ENCODE data around the gene SPSB2.
"Not testable (repeated sequence)": the region's sequence is repeated elsewhere in the genome, so short reads cannot be mapped to it uniquely, and the experiment has no call there.

Gene SPSB2, protein sequence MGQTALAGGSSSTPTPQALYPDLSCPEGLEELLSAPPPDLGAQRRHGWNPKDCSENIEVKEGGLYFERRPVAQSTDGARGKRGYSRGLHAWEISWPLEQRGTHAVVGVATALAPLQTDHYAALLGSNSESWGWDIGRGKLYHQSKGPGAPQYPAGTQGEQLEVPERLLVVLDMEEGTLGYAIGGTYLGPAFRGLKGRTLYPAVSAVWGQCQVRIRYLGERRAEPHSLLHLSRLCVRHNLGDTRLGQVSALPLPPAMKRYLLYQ

DNA sequence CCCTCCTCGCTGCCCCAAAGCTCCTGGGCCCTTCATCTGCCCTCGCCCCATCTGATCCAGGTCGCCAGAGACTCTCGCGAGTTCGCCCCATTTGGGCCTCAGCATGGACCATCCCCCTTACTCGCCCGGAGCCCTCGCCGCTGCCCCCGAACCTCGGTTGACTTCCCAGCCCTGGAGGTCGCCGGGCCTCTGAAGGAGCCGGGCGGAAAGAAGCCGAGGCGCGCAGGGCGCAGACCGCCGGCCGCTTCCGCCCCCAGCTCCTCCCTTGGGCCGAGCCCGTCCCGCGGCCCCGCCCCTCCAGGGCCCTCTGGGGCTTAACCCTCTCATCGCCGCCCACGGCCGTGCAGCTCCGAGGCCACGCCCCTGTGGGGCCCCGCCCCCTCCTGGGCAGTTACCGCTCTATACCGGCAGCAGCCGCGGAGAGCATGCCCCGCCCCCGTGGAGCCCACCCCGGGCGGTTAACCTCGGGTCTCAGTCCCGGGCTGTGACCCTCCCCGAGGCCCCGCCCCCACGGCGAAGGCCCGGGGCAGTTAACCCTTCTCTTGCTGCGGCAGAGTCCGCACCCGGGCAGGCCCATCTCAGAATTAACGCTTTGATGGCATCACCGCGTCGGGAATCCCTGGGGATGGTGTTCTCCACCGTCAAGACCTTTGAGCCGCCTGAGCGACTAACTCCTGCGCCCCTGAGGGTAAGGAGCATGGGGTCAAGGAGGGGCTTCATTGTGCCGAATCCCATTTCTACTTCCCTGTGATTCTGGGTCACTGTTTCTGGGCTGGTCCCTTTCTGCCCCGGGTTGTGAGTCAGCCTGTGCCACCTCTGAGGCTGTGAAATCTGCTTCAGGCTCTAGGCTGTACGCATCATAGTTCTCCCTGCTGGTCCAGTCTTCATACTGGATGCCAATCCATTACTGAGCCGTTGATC, at the start of gene SPSB2:
SPSB2 (minus strand) TSS at position 210 of the 921 bp plus-strand sequence. CDS start 402 bp downstream, outside the sequence.
- DNase-seq (ENCODE audit: low read depth), result peak; percentile 93

GRCh38 chr12:6921996-6922946, 49.2 kb upstream of the SPSB2 start:
- DNase-seq (ENCODE audit: low read depth), result no peak

DNA sequence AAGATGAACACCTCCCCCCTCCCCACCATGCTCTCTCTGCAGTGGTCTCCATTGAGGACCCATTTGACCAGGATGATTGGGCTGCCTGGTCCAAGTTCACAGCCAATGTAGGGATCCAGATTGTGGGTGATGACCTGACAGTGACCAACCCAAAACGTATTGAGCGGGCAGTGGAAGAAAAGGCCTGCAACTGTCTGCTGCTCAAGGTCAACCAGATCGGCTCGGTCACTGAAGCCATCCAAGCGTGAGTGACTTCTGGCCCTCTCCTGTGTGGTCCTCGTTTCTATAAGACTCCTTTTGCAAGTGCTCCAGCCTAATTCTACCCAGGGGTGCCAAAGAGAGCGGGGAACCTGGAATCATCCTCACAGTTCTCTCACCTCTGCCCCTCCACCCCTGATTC, 48.4 kb upstream of the SPSB2 start:
- DNase-seq (ENCODE audit: low read depth), result no peak

DNA sequence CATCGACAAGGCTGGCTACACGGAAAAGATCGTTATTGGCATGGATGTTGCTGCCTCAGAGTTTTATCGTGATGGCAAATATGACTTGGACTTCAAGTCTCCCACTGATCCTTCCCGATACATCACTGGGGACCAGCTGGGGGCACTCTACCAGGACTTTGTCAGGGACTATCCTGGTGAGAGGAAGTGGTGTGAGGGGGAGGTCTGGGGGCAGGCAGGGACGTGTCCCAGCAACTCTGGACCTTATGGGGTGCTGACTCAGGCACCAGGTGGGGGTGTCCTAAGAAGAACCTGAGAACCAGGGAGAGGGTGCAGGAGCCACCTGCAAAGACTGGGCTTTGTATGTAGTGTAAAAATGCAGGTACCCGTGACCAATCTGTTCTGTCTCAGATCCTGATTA, 46.5 kb upstream of the SPSB2 start:
- DNase-seq (ENCODE audit: low read depth), result no peak

- no peak for DNase-seq (ENCODE audit: low read depth)
These were observed 44.6 kb upstream of the SPSB2 start for GRCh38 chr12:6917491-6918231.

DNA sequence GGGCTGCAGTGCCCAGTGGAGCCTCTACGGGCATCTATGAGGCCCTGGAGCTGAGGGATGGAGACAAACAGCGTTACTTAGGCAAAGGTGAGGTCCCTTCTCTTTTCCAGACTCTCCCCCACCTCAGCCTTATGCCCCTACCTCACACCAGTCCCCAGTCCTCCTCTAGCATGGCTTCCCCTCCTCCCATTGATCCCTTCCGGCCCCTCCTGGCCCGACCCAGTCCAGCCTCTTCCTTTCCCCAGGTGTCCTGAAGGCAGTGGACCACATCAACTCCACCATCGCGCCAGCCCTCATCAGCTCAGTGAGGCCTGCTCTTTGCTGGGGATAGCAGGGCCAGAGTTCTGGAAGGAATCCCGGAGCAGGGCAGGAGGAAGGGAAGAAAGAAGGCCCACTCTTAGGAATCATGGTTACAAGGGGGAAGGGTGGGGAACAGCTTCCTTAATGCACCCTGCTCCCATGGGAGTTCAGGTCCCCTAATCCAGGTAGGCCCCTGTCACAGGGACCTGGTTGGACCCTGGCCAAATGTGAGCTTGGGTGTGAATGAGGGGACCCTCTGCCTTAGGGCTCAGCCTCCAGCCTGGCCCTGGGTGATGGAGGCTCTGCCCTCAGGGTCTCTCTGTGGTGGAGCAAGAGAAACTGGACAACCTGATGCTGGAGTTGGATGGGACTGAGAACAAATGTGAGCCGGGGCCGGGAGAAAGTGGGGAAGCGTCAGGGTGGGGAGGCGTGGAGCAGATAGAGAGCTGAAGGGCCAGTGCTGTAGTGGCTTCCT, 43.5 kb upstream of the SPSB2 start:
- no peak for DNase-seq (ENCODE audit: low read depth)

- DNase-seq (ENCODE audit: low read depth), result no peak
These were observed 42.7 kb upstream of the SPSB2 start for GRCh38 chr12:6915789-6916285.

GRCh38 chr12:6914947-6915788, 42.1 kb upstream of the SPSB2 start:
- no peak for DNase-seq (ENCODE audit: low read depth)

DNA sequence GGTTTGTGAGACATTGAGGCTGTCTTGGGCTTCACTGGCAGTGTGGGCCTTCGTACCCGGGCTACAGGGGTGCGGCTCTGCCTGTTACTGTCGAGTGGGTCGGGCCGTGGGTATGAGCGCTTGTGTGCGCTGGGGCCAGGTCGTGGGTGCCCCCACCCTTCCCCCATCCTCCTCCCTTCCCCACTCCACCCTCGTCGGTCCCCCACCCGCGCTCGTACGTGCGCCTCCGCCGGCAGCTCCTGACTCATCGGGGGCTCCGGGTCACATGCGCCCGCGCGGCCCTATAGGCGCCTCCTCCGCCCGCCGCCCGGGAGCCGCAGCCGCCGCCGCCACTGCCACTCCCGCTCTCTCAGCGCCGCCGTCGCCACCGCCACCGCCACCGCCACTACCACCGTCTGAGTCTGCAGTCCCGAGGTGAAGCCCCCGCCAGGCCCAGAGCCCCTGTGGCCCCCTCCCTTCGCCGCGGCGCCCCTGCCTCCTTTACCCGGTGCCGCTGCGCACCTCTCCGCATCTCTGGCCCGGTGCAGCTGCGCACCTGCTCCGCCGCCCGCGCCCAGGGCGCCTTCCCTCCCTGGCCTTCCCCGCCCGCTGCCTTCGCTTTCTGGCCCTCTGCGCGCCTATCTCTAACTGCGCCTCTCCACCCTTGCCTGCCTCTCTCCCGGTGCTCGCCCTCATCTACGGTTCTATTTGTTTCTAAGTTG, 41.3 kb upstream of the SPSB2 start, which contains the start of gene ENO2:
ENO2 (plus strand) TSS at position 335 of the 701 bp plus-strand sequence. CDS start 1,253 bp downstream, outside the sequence.
- no peak for DNase-seq (ENCODE audit: low read depth)

GRCh38 chr12:6912164-6912935, 39.2 kb upstream of the SPSB2 start:
- DNase-seq (ENCODE audit: low read depth), result no peak

GRCh38 chr12:6909421-6910145, 36.5 kb upstream of the SPSB2 start:
- DNase-seq (ENCODE audit: low read depth), result no peak

DNA sequence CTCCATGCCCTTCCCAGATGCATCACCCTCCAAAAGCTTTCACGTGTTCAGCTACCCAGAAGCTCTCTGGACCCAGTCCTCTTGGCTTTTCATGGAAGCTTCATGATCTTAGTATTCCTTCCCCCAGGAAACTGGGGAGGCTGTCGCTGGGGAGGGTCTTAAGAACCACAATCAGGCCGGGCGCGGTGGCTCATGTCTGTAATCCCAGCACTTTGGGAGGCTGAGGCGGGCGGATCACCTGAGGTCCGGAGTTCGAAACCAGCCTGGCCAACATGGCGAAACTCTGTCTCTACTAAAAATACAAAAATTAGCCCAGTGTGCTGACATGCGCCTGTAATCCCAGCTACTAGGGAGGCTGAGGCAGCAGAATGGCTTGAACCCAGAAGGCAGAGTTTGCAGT, 35.0 kb upstream of the SPSB2 start:
- DNase-seq (ENCODE audit: low read depth), result not testable (repeated sequence)

- no peak for DNase-seq (ENCODE audit: low read depth)
These were observed 32.4 kb upstream of the SPSB2 start for GRCh38 chr12:6905414-6906040.

GRCh38 chr12:6904280-6905276, 31.5 kb upstream of the SPSB2 start, which contains the start of gene LRRC23:
Gene LRRC23, plus strand, starts transcription at chr12:6904822. Its CDS starts 812 bp downstream, at chr12:6905634.
- peak; percentile 95 for DNase-seq (ENCODE audit: low read depth)

DNA sequence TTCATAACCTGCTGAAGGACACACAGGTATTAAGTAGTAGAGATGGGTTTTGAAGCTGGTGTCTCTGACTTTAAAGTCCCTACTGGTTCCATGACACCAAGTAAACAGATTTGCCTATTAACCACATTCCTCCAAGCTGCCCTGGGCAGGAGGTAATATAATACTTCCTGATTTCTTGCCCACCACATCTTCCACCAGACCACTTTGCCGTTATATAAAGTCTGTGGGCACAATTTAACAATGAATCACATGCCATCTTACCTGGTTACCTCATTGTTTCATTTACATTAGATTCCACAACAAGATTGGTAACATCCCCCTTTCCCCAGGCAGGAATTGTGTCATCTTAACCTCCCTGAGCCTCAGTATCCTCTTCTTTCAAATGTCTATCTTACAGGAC, 30.6 kb upstream of the SPSB2 start:
- DNase-seq (ENCODE audit: low read depth), result no peak

All from stromal cell of bone marrow (primary cell).